A673 (cell line): ENCODE measurements around the gene CLVS2. TPM values are rescaled to one million over a fixed set of nuclear protein-coding genes. Genes with fewer than 3 reads are reported as not detected.

Experiments used
- BruUV-seq: library from RNA; stranded (reverse); fragments of 400-500 nt; replicated peaks from 2 replicates; lab custom pipeline; 2021; lab: Mats Ljungman, UMichigan
- CTCF ChIA-PET: fragments of 300-600 bp; sonication (Branson Sonifier 250); formaldehyde crosslinking; loops from one replicate; lab custom pipeline; 2022; ENCODE audit warnings: antibody characterized with exemption; lab: Charles Lee
- POLR2A ChIA-PET: fragments of 300-600 bp; sonication (Branson Sonifier 250); formaldehyde crosslinking; loops from one replicate; lab custom pipeline; 2022; ENCODE audit warnings: antibody characterized with exemption; ENCODE audit not compliant: low non-redundant PET; lab: Charles Lee
- DNase-seq: peaks from one replicate; pipeline ENCODE4 v3.0.0-alpha.2; 2015; ENCODE audit warnings: low spot score
- H3K27ac ChIP-seq: fragments of 200-600 bp; sonication (generic); 2 replicates; pipeline ENCODE4 v1.5.1; 2016; ENCODE audit warnings: mixed run types, low read depth, mild to moderate bottlenecking, mixed read lengths, antibody characterized with exemption, low read length; ENCODE audit not compliant: poor library complexity, severe bottlenecking
- H3K27me3 ChIP-seq: fragments of 200-600 bp; sonication (generic); replicated peaks from 2 replicates; pipeline ENCODE4 v1.6.1; 2017; ENCODE audit warnings: mixed run types, low read depth, mild to moderate bottlenecking, mixed read lengths, antibody characterized with exemption, low read length; ENCODE audit not compliant: insufficient read depth, poor library complexity
- H3K36me3 ChIP-seq: fragments of 200-600 bp; sonication (generic); 2 replicates; pipeline ENCODE4 v1.6.1; 2016; ENCODE audit warnings: mixed run types, mild to moderate bottlenecking, mixed read lengths, antibody characterized with exemption, low read length; ENCODE audit not compliant: insufficient read depth, poor library complexity, severe bottlenecking
- H3K4me1 ChIP-seq: fragments of 200-600 bp; sonication (generic); 2 replicates; pipeline ENCODE4 v1.6.1; 2017; ENCODE audit warnings: mixed run types, mild to moderate bottlenecking, mixed read lengths, antibody characterized with exemption, low read length; ENCODE audit not compliant: insufficient read depth, poor library complexity, severe bottlenecking
- H3K4me3 ChIP-seq: fragments of 200-600 bp; sonication (generic); 2 replicates; pipeline ENCODE4 v1.5.1; 2016; ENCODE audit warnings: low read depth, mixed run types, mild to moderate bottlenecking, mixed read lengths, low read length; ENCODE audit not compliant: poor library complexity, severe bottlenecking
- H3K9me3 ChIP-seq: fragments of 200-600 bp; sonication (generic); 2 replicates; pipeline ENCODE4 v1.6.1; 2016; ENCODE audit warnings: mixed run types, low read depth, mild to moderate bottlenecking, mixed read lengths, antibody characterized with exemption, low read length; ENCODE audit not compliant: poor library complexity, severe bottlenecking
- EZH2 ChIP-seq: fragments of 200-600 bp; sonication (generic); IDR thresholded peaks from 2 replicates; pipeline ENCODE4 v1.6.1; 2017; ENCODE audit warnings: borderline replicate concordance, low read depth, mild to moderate bottlenecking, mixed read lengths, antibody characterized with exemption, low read length; ENCODE audit not compliant: poor library complexity, severe bottlenecking
- intact Hi-C: fragments of 100-400 bp; cut with micrococcal nuclease; formaldehyde crosslinking; loops from one replicate; pipeline ENCODE4 v1.10.0; 2022; ENCODE audit not compliant: unreplicated experiment
- total RNA-seq: library from RNA; stranded (reverse); gene quantifications from 2 replicates; pipeline ENCODE4 v1.2.3, GENCODE V29; 2021
- TF ChIP-seq, protein P1 (sequence below): fragments of 300-800, 200-600 bp; sonication (generic); conservative IDR thresholded peaks from 2 replicates; pipeline ENCODE4 v1.5.1; 2017; ENCODE audit warnings: low read depth, mild to moderate bottlenecking, antibody characterized with exemption, low read length, moderate library complexity, mixed read lengths

CLVS2 gene
- total RNA-seq, 1 experiment from 2014 or later: 84.9 TPM

DNA sequence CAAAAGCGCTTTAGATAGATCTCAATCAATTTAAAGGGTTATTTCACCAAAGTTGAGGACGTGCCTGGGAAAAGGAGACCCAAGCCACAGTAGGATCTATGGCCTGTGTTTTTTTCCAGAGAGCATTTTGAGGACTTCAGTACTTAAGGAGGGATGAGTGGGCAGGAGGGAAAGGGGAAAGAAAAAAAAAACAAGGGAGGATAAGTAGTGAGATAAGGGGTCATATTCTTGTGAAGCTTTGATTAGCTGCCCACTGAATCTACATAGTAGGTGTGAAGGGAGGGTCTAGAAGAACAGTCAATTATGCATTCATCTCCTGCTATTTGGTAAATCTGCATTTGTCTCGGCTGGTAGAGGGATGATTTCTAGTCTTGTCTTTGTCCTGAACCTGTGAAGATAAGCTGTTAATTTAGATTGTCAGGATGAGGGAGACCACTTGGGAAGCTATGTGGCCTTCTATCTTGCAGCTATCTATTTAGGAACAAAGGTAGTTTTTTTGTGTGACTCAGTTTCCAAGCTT lies 48.4 kb downstream of the CLVS2 start:
- POLR2A ChIA-PET: no interaction called here
- Histone ChIP-seq H3K27me3 (no peaks in the 10 kb centered on the region), H3K4me3 (no peak overlapping the region), H3K9me3 (no peaks in the 10 kb centered on the region), H3K36me3 (peaks cover 35% of the 10 kb centered on the region), H3K27ac (no peak overlapping the region), H3K4me1 (peaks cover 25% of the 10 kb centered on the region)
- TF ChIP-seq EZH2: no peak
- TF ChIP-seq, protein P1, sequence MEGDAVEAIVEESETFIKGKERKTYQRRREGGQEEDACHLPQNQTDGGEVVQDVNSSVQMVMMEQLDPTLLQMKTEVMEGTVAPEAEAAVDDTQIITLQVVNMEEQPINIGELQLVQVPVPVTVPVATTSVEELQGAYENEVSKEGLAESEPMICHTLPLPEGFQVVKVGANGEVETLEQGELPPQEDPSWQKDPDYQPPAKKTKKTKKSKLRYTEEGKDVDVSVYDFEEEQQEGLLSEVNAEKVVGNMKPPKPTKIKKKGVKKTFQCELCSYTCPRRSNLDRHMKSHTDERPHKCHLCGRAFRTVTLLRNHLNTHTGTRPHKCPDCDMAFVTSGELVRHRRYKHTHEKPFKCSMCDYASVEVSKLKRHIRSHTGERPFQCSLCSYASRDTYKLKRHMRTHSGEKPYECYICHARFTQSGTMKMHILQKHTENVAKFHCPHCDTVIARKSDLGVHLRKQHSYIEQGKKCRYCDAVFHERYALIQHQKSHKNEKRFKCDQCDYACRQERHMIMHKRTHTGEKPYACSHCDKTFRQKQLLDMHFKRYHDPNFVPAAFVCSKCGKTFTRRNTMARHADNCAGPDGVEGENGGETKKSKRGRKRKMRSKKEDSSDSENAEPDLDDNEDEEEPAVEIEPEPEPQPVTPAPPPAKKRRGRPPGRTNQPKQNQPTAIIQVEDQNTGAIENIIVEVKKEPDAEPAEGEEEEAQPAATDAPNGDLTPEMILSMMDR: no peak
- no TSS peak for BruUV-seq
- CTCF ChIA-PET: no interaction called here
- DNase-seq: no peak
- intact Hi-C loops: no loop called here

DNA sequence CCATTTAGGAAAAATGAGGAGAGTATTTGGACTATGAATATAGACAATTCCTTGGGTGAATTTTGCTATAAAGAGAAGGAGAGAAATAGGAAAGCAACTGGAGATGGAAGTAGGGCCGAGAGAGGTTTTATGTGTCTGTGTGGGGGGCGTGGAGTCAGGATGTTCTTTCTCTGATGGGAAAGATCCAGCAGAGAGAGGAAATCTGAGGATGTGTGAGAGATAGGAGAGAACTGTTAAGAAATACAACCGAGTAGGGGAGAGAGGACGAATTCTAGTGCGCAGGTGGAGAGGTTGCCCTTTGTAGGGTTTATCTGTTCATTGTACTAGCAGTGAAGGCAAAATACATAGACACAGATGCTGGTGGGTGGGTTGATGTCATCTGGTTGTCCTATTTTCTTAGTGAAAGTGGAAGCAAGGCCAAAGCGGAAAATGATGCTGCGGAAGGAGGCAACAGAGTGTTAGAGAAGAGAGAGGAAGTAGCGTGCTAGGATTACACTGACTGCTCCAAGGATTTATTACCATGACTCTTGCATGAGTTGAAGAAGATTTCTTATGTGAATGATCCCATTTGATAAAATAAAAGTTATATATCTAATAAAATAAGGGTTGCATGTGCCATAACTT lies 57.7 kb downstream of the CLVS2 start:
- DNase-seq: no peak
- no peaks in the 10 kb centered on the region for H3K27me3 ChIP-seq
- TF ChIP-seq EZH2: no peak
- TF ChIP-seq, protein P1: no peak
- no peak overlapping the region for H3K27ac ChIP-seq
- no peaks in the 10 kb centered on the region for H3K9me3 ChIP-seq
- BruUV-seq: TSS peak; percentile 1
- H3K4me3 ChIP-seq: no peak overlapping the region
- intact Hi-C loops: no loop called here
- ChIA-PET POLR2A (no interaction called here), CTCF (no interaction called here)
- H3K4me1 ChIP-seq: peaks cover 34% of the 10 kb centered on the region
- peaks cover 60% of the 10 kb centered on the region for H3K36me3 ChIP-seq

DNA sequence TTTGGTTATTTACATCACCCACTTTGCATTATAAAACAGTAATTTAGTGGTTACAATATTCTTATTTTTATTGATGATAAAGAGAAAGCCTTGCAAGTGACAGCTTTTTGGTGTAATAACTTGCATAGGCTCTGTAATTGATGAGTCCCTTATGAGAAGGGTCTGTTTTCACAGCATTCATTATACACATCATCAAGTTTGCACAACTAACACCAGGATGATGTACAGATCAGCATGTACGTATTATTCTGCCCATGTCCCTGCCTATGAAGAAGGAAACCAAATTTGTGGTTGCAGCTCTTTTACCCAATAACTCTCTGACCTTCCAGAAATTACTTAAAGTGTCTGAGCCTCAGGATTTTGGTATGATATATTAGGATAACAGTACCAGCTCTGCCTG lies 59.2 kb downstream of the CLVS2 start:
- no TSS peak for BruUV-seq
- peaks cover 57% of the 10 kb centered on the region for H3K36me3 ChIP-seq
- H3K9me3 ChIP-seq: no peaks in the 10 kb centered on the region
- intact Hi-C loops: no loop called here
- peak; percentile 42 for DNase-seq
- H3K4me3 ChIP-seq: no peak overlapping the region
- H3K27me3 ChIP-seq: no peaks in the 10 kb centered on the region
- ChIA-PET POLR2A (no interaction called here), CTCF (no interaction called here)
- peaks cover 30% of the 10 kb centered on the region for H3K4me1 ChIP-seq
- TF ChIP-seq EZH2: no peak
- TF ChIP-seq, protein P1: no peak
- H3K27ac ChIP-seq: no peak overlapping the region
